ENCODE results near the gene CDH4. TPM values are rescaled to one million over a fixed set of nuclear protein-coding genes. Genes with fewer than 3 reads are reported as not detected.
A peak's percentile ranks its signal among the peaks of the same experiment; 100 is the strongest.

The CDH4 gene
- total and polyA plus RNA-seq, 2 of the 4 experiments (the other 2 are of a cell fraction), result 1.6 to 3.5 TPM

- dilution Hi-C loops (cut with HindIII; ENCODE audit: low sequenced_read_pairs, unreplicated experiment) (no loop called here), in situ Hi-C loops (cut with MboI; ENCODE audit: low sequenced_read_pairs) (no loop called here)
Measured at GRCh38 chr20:61929971-61930666, 678.1 kb downstream of the CDH4 start.

More at GRCh38 chr20:61929971-61930666, 678.1 kb downstream of the CDH4 start:
- H4K8ac ChIP-seq (ENCODE audit: low read depth in 2 of 2, low read length in 2 of 2), result no peak overlapping the region
- no peak overlapping the region for H3K56ac ChIP-seq (ENCODE audit: extremely low read depth, insufficient read depth, low read length)
- intact Hi-C loops (cut with micrococcal nuclease), result no loop called here
- H3K36me3 ChIP-seq (ENCODE audit: control insufficient read depth, insufficient read depth, low read length), result no peaks in the 10 kb centered on the region
- H2BK20ac ChIP-seq (ENCODE audit: low read depth, low read length), result no peak overlapping the region
- no peak overlapping the region for H2BK5ac ChIP-seq (ENCODE audit: low read depth, low read length, poor library complexity, severe bottlenecking)
- no peaks in the 10 kb centered on the region; the same call in 1 of the 2 replicates for H3K9me1 ChIP-seq (ENCODE audit: insufficient read depth, low read length)
- no peak overlapping the region for H3K9ac ChIP-seq (ENCODE audit: low read depth, low read length)
- no peak overlapping the region for H2BK120ac ChIP-seq (ENCODE audit: low read depth, low read length)
- no peak overlapping the region for H3K4me2 ChIP-seq (ENCODE audit: low read depth, low read length)
- H4K91ac ChIP-seq (ENCODE audit: insufficient read depth, low read depth, low read length), result no peak overlapping the region
- no peak for DNase-seq
- no peak overlapping the region for H3K23ac ChIP-seq (ENCODE audit: low read depth, low read length)
- no peaks in the 10 kb centered on the region for H4K20me1 ChIP-seq (ENCODE audit: insufficient read depth, low read length)
- ChIA-PET POLR2A (ENCODE audit: unreplicated experiment) (no interaction called here), CTCF (no interaction called here)
- no peaks in the 10 kb centered on the region; the same call in 1 of the 2 replicates for H3K9me3 ChIP-seq (ENCODE audit: control insufficient read depth, insufficient read depth, low read length)
- no peak for TF ChIP-seq FOS (IDR thresholded peaks at IDR 0.05; ENCODE audit: low read depth, low read length)
- TF ChIP-seq USF2 (IDR thresholded peaks at IDR 0.05; ENCODE audit: low read depth, low read length), result peak; percentile 51; the same call in 1 of the 2 replicates
- no peak for TF ChIP-seq CHD1 (IDR thresholded peaks at IDR 0.05; ENCODE audit: low read depth, low read length)
- TF ChIP-seq RFX5 (IDR thresholded peaks at IDR 0.05; ENCODE audit: low read depth, low read length), result no peak
- no peaks in the 10 kb centered on the region for H3K27me3 ChIP-seq (ENCODE audit: control insufficient read depth, insufficient read depth, low read length)
- BruUV-seq (replicated peaks), result no TSS peak
- no peak overlapping the region for H3K18ac ChIP-seq (ENCODE audit: low read depth, low read length)
- H3K4ac ChIP-seq (ENCODE audit: low read depth, low read length), result no peak overlapping the region
- H2BK15ac ChIP-seq (ENCODE audit: low read depth, low read length), result no peak overlapping the region
- no peak overlapping the region for H2AK5ac ChIP-seq (ENCODE audit: low read depth, low read length)
- no peaks in the 10 kb centered on the region for H3K79me1 ChIP-seq (ENCODE audit: low read depth in 1 of 2, low read length in 2 of 2)
- no peak overlapping the region for H3K4me3 ChIP-seq (ENCODE audit: insufficient read depth, low read depth, low read length)
- no peak overlapping the region for H4K5ac ChIP-seq (ENCODE audit: low read depth, low read length)
- H3K14ac ChIP-seq (replicated peaks; ENCODE audit: low read depth, low read length), result no peak overlapping the region
- H3K4me1 ChIP-seq (ENCODE audit: control insufficient read depth, insufficient read depth, low read length), result no peaks in the 10 kb centered on the region
- 89% methylated on average over 5 of the region's 12 CpGs; no CpG with 5 or more reads in 1 of the 2 experiments for WGBS, 2 experiments (ENCODE audit: extremely low coverage in 2 of 2, insufficient read length in 1 of 2)
- H2AK9ac ChIP-seq (replicated peaks; ENCODE audit: low read depth, low read length, poor library complexity), result no peak overlapping the region
- ATAC-seq (ENCODE audit: low read depth), result no peak
- no peak overlapping the region for H3K27ac ChIP-seq (ENCODE audit: insufficient read depth, low read length)
- no peak overlapping the region for H2AFZ ChIP-seq (replicated peaks; ENCODE audit: low read length, poor library complexity)

All from IMR-90 (cell line).